ENCODE measurements around the gene PNISR. TPM values are rescaled to one million over a fixed set of nuclear protein-coding genes. Genes with fewer than 3 reads are reported as not detected.

The PNISR gene
- total RNA-seq, 4 donors from 2014 or later: 52.9 to 335 (median 80.9) TPM

GRCh38 chr6:99353126-99353525 lies 72.0 kb downstream of the PNISR start:
- no peak for TF ChIP-seq CTCF (IDR thresholded peaks at IDR 0.05)
- TF ChIP-seq POLR2AphosphoS5 (IDR thresholded peaks at IDR 0.05): no peak
- TF ChIP-seq EP300 (IDR thresholded peaks at IDR 0.05): no peak
- no peak for TF ChIP-seq POLR2A (IDR thresholded peaks at IDR 0.05)
- WGBS: 68% methylated on average over 9 of the region's 9 CpGs
- Histone ChIP-seq H3K27ac (no peak overlapping the region), H3K36me3 (no peaks in the 10 kb centered on the region), H3K27me3 (peaks cover 29% of the 10 kb centered on the region), H3K4me1 (peaks cover 13% of the 10 kb centered on the region), H3K4me3 (no peak overlapping the region), H3K9me3 (no peaks in the 10 kb centered on the region)
- no peak for DNase-seq (ENCODE audit: low spot score in 2 of 2)

GRCh38 chr6:99350573-99350972 lies 74.5 kb downstream of the PNISR start:
- Histone ChIP-seq H3K36me3 (no peaks in the 10 kb centered on the region), H3K4me1 (peaks cover 13% of the 10 kb centered on the region), H3K27me3 (peaks cover 29% of the 10 kb centered on the region), H3K27ac (no peak overlapping the region), H3K4me3 (no peak overlapping the region), H3K9me3 (no peaks in the 10 kb centered on the region)
- 42% methylated on average over 10 of the region's 10 CpGs for WGBS
- TF ChIP-seq POLR2AphosphoS5 (IDR thresholded peaks at IDR 0.05): no peak
- no peak for TF ChIP-seq POLR2A (IDR thresholded peaks at IDR 0.05)
- TF ChIP-seq EP300 (IDR thresholded peaks at IDR 0.05): no peak
- no peak for TF ChIP-seq CTCF (IDR thresholded peaks at IDR 0.05)
- no peak for DNase-seq (ENCODE audit: low spot score in 2 of 2)

GRCh38 chr6:99349171-99350141 lies 75.7 kb downstream of the PNISR start, which contains the start of gene FAXC:
FAXC (minus strand) TSS chr6:99349674; CDS start chr6:99349372, 302 bp downstream.
- peak in 1 of 2 donors; percentile 59 for DNase-seq (ENCODE audit: low spot score in 2 of 2)
- TF ChIP-seq POLR2A (IDR thresholded peaks at IDR 0.05) (no peak), EP300 (IDR thresholded peaks at IDR 0.05) (no peak), POLR2AphosphoS5 (IDR thresholded peaks at IDR 0.05) (no peak), CTCF (IDR thresholded peaks at IDR 0.05) (no peak)

GRCh38 chr6:99348288-99349170 lies 76.6 kb downstream of the PNISR start:
- DNase-seq (ENCODE audit: low spot score in 2 of 2): no peak
- Histone ChIP-seq H3K36me3 (no peaks in the 10 kb centered on the region), H3K4me1 (peaks cover 13% of the 10 kb centered on the region), H3K9me3 (no peaks in the 10 kb centered on the region), H3K4me3 (peak overlapping the region; percentile 77), H3K27ac (no peak overlapping the region), H3K27me3 (peaks cover 27% of the 10 kb centered on the region)
- TF ChIP-seq CTCF (IDR thresholded peaks at IDR 0.05) (no peak), POLR2A (IDR thresholded peaks at IDR 0.05) (no peak), EP300 (IDR thresholded peaks at IDR 0.05) (no peak), POLR2AphosphoS5 (IDR thresholded peaks at IDR 0.05) (no peak)
- WGBS: 55% methylated on average over 22 of the region's 25 CpGs

More at GRCh38 chr6:99349171-99350141, 75.7 kb downstream of the PNISR start, which contains the start of gene FAXC:
- Histone ChIP-seq H3K4me1 (peaks cover 13% of the 10 kb centered on the region), H3K9me3 (no peaks in the 10 kb centered on the region), H3K36me3 (no peaks in the 10 kb centered on the region), H3K27me3 (peaks cover 27% of the 10 kb centered on the region), H3K27ac (peak within 1 kb of the TSS; percentile 41), H3K4me3 (peak within 1 kb of the TSS; percentile 77)
- 0% methylated on average over 35 of the region's 108 CpGs for WGBS

Other genes with a start within 250 kb of the PNISR start
- 1 to 10 TPM; 1.6 to 6.8 (median 4.9) TPM for gene FAXC, start 75.6 kb downstream of the PNISR start, total RNA-seq
- 1 to 10 TPM; 1.4 to 4.7 (median 3.5) TPM for gene COQ3, start 31.1 kb downstream of the PNISR start, total RNA-seq
- gene USP45, start 90.1 kb upstream of the PNISR start, total RNA-seq: 10 to 100 TPM in 2 of 4 donors, 1 to 10 TPM in 2; 6.5 to 31.2 (median 10.7) TPM
- gene CCNC, start 143.4 kb upstream of the PNISR start, total RNA-seq: 10 to 100 TPM; 38.4 to 63.4 (median 46.5) TPM
- gene PRDM13, start 181.5 kb upstream of the PNISR start, total RNA-seq: not detected